ENCODE data around the gene RAP1GAP2. TPM values are rescaled to one million over a fixed set of nuclear protein-coding genes. Genes with fewer than 3 reads are reported as not detected.

Gene RAP1GAP2
- total and polyA plus RNA-seq, 7 donors, result 4.8 to 14.7 (median 12.5) TPM

DNA sequence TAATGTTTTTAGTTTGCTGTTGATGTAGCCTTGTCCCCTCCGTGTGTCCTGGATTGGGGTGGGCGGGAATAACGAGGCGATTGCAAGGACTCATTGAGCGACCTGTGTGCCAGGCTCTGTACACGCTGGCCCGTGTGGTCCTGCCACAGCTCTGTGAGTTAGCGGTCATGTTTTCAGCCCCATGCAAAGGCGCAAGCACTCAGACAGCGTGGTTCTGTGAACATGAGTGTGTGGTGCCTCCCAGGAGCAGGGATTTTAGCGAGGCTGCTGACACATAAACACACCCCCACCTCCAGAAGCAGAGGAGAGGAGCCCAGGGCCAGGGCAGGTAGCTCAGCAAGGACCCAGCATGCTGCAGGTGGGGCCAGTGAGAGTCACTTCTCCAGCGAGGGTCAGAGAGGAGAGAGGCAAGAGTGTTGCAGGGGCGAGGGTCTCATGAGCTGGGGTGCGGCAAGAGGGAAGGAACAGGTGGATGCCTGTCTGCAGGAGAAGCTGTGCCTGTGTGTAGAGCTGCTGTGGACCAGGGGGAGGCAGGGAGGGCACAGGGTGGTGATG lies 151.8 kb downstream of the RAP1GAP2 start:
- intact Hi-C loops (cut with DNase I), result no loop called here
- H3K36me3 ChIP-seq, result no peaks in the 10 kb centered on the region
- no peaks in the 10 kb centered on the region for H3K9me3 ChIP-seq
- TF ChIP-seq EP300 (IDR thresholded peaks at IDR 0.05) (no peak), POLR2AphosphoS5 (IDR thresholded peaks at IDR 0.05) (no peak), POLR2A (IDR thresholded peaks at IDR 0.05) (no peak)
- TF ChIP-seq, protein P1, sequence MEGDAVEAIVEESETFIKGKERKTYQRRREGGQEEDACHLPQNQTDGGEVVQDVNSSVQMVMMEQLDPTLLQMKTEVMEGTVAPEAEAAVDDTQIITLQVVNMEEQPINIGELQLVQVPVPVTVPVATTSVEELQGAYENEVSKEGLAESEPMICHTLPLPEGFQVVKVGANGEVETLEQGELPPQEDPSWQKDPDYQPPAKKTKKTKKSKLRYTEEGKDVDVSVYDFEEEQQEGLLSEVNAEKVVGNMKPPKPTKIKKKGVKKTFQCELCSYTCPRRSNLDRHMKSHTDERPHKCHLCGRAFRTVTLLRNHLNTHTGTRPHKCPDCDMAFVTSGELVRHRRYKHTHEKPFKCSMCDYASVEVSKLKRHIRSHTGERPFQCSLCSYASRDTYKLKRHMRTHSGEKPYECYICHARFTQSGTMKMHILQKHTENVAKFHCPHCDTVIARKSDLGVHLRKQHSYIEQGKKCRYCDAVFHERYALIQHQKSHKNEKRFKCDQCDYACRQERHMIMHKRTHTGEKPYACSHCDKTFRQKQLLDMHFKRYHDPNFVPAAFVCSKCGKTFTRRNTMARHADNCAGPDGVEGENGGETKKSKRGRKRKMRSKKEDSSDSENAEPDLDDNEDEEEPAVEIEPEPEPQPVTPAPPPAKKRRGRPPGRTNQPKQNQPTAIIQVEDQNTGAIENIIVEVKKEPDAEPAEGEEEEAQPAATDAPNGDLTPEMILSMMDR (IDR thresholded peaks at IDR 0.05), result no peak
- H3K27me3 ChIP-seq, result no peaks in the 10 kb centered on the region
- 84 to 89% methylated on average over 14 of the region's 14 CpGs for WGBS, 2 donors
- H3K27ac ChIP-seq, result no peak overlapping the region
- DNase-seq, result no peak
- H3K4me1 ChIP-seq, result no peaks in the 10 kb centered on the region
- no peak overlapping the region for H3K4me3 ChIP-seq

DNA sequence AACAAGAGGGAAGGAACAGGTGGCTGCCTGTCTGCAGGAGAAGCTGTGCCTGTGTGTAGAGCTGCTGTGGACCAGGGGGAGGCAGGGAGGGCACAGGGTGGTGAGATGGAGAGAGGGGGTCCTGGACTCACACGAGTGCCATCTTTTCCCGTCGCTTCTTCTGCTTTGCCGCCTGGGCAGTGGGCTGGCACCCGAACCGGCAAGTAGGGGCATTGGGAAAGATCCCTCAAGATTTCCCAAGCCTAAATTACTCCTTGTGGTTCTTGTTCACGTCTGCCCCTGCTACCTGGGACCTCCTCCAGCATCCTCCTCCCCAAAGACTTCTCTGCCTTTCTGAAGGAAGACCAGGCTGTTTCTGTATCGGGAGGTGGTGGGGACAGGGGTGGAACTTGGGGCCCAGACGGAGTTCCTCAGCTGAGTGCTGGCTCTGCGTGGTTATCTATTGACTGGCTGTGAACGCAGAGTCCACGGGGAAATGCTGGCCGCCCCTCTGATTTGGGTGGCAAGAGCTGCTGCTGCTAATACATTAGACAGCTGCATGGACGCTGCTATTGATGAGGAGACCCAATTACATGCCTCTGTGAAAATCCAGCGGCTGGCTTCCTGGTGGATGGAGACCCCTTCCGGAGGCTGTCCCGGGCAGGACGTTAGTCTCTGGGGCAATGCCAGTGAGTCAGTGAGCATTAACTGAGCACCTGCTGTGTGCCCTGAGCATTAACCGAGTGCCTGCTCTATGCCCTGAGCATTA lies 152.7 kb downstream of the RAP1GAP2 start:
- intact Hi-C loops (cut with DNase I), result no loop called here
- H3K27ac ChIP-seq, result no peak overlapping the region

DNA sequence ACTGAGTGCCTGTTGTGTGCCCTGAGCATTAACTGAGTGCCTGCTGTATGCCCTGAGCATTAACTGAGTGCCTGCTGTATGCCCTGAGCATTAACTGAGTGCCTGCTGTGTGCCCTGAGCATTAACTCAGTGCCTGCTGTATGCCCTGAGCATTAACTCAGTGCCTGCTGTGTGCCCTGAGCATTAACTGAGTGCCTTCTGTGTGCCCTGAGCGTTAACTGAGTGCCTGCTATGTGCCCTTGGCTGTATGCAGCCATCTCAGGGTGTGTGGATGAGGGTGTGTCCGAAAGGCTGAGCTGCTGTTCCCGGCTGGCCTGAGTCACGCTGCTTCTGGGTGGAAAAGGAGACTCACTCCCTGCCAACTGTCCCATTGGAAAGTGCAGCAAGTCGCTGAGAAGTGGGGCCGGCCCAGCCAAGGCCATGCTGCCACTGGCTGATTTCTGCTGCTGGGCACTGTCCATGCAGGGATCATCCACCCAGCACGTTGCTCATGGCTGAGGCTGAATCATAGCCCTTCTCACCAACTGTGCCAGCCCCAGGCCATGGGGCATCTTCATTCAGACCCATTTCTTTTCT lies 153.3 kb downstream of the RAP1GAP2 start:
- no peak for DNase-seq
- Histone ChIP-seq H3K36me3 (no peaks in the 10 kb centered on the region), H3K4me1 (no peaks in the 10 kb centered on the region), H3K9me3 (no peaks in the 10 kb centered on the region), H3K4me3 (no peak overlapping the region), H3K27me3 (no peaks in the 10 kb centered on the region), H3K27ac (no peak overlapping the region)
- intact Hi-C loops (cut with DNase I), result no loop called here
- TF ChIP-seq POLR2AphosphoS5 (IDR thresholded peaks at IDR 0.05) (no peak), POLR2A (IDR thresholded peaks at IDR 0.05) (no peak), EP300 (IDR thresholded peaks at IDR 0.05) (no peak)
- TF ChIP-seq, protein P1 (IDR thresholded peaks at IDR 0.05), result no peak
- WGBS, 2 donors, result 36 to 80% methylated on average over 7 of the region's 7 CpGs

More for the DNA sequence above, 152.7 kb downstream of the RAP1GAP2 start:
- no peaks in the 10 kb centered on the region for H3K36me3 ChIP-seq
- DNase-seq, result no peak
- H3K4me3 ChIP-seq, result no peak overlapping the region
- no peaks in the 10 kb centered on the region for H3K9me3 ChIP-seq
- WGBS, 2 donors, result 82 to 85% methylated on average over 19 of the region's 19 CpGs
- no peaks in the 10 kb centered on the region for H3K27me3 ChIP-seq
- H3K4me1 ChIP-seq, result no peaks in the 10 kb centered on the region
- TF ChIP-seq POLR2AphosphoS5 (IDR thresholded peaks at IDR 0.05) (no peak), EP300 (IDR thresholded peaks at IDR 0.05) (no peak), POLR2A (IDR thresholded peaks at IDR 0.05) (no peak)
- TF ChIP-seq, protein P1 (IDR thresholded peaks at IDR 0.05), result no peak

DNA sequence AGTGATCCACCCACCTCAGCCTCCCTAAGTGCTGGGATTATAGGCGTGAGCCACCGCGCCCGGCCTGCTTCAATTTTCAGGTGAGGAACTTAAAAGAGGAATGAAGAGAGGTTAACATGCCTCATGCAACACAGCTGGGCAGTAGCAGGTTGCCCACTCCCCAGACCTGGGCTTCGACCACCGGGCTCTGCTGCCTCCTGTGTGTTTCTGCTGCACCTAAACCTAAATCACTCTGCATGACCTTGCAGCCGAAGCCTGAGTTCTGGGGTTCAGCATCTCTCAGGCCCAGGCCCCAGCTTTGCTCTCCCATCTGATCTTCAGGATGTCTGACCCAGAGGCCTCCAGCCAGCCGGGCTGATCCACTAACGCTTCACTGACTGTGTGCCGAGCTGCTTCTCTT lies 154.6 kb downstream of the RAP1GAP2 start:
- WGBS, 2 donors, result 89 to 93% methylated on average over 10 of the region's 10 CpGs
- DNase-seq, result no peak

More for the DNA sequence above, 154.6 kb downstream of the RAP1GAP2 start:
- Histone ChIP-seq H3K4me1 (no peaks in the 10 kb centered on the region), H3K36me3 (no peaks in the 10 kb centered on the region), H3K9me3 (no peaks in the 10 kb centered on the region), H3K27ac (no peak overlapping the region), H3K4me3 (no peak overlapping the region), H3K27me3 (no peaks in the 10 kb centered on the region)
- intact Hi-C loops (cut with DNase I), result no loop called here
- no peak for TF ChIP-seq POLR2AphosphoS5 (IDR thresholded peaks at IDR 0.05)
- TF ChIP-seq, protein P1 (IDR thresholded peaks at IDR 0.05), result no peak
- TF ChIP-seq EP300 (IDR thresholded peaks at IDR 0.05), result no peak
- TF ChIP-seq POLR2A (IDR thresholded peaks at IDR 0.05), result no peak

Measured in sigmoid colon (tissue), 7 donors.